OCI-LY7 (cell line): ENCODE measurements around the gene KCNMB2. TPM values are rescaled to one million over a fixed set of nuclear protein-coding genes. Genes with fewer than 3 reads are reported as not detected.
A peak's percentile ranks its signal among the peaks of the same experiment; 100 is the strongest.

Experiments used
- Bru-seq: library from RNA; stranded (reverse); fragments of 400-500 nt; gene quantifications from one replicate; lab custom pipeline; 2021; lab: Mats Ljungman, UMichigan
- BruChase-seq, 2 experiments: library from RNA; stranded (reverse); fragments of 400-500 nt; gene quantifications; one replicate each; lab custom pipeline; 2021; lab: Mats Ljungman, UMichigan
- BruUV-seq: library from RNA; stranded (reverse); fragments of 400-500 nt; replicated peaks from 2 replicates; lab custom pipeline; 2021; lab: Mats Ljungman, UMichigan
- CTCF ChIA-PET: fragments of 300-600 bp; sonication (Branson Sonifier 250); formaldehyde crosslinking; loops from one replicate; lab custom pipeline; 2022; ENCODE audit warnings: antibody characterized with exemption; ENCODE audit not compliant: unreplicated experiment; lab: Charles Lee
- POLR2A ChIA-PET: fragments of 300-600 bp; sonication (Branson Sonifier 250); formaldehyde crosslinking; loops from one replicate; lab custom pipeline; 2022; ENCODE audit warnings: antibody characterized with exemption; lab: Charles Lee
- DNase-seq: peaks from one replicate; pipeline ENCODE4 v3.0.0-alpha.2; 2015; ENCODE audit warnings: low spot score
- H2AFZ ChIP-seq: fragments of 200-600 bp; sonication (generic), shearing (Covaris generic); 2 replicates; pipeline ENCODE4 v1.6.1; 2014; ENCODE audit warnings: mild to moderate bottlenecking, antibody characterized with exemption, low read length, moderate library complexity
- H3K27ac ChIP-seq: fragments of 200-600 bp; sonication (generic); 2 replicates; pipeline ENCODE4 v1.5.1; 2014; ENCODE audit warnings: mixed run types, low read depth, mild to moderate bottlenecking, moderate library complexity, low read length, inconsistent platforms; ENCODE audit not compliant: poor library complexity, severe bottlenecking
- H3K36me3 ChIP-seq: fragments of 200-600 bp; sonication (generic); 2 replicates; pipeline ENCODE4 v1.6.1; 2014; ENCODE audit warnings: mild to moderate bottlenecking, antibody characterized with exemption, low read length, moderate library complexity, mixed read lengths; ENCODE audit not compliant: insufficient read depth
- H3K4me1 ChIP-seq: fragments of 200-600 bp; sonication (generic); 2 replicates; pipeline ENCODE4 v1.5.1; 2014; ENCODE audit warnings: mild to moderate bottlenecking, low read length; ENCODE audit not compliant: insufficient read depth, poor library complexity, severe bottlenecking
- H3K4me2 ChIP-seq: fragments of 200-600 bp; sonication (generic); 2 replicates; pipeline ENCODE4 v1.6.1; 2014; ENCODE audit warnings: mild to moderate bottlenecking, low read length
- H3K4me3 ChIP-seq: fragments of 200-600 bp; sonication (generic); 2 replicates; pipeline ENCODE4 v1.5.1; 2014; ENCODE audit warnings: mild to moderate bottlenecking, low read depth, low read length; ENCODE audit not compliant: poor library complexity, severe bottlenecking
- H3K79me2 ChIP-seq: fragments of 200-600 bp; sonication (generic); 2 replicates; pipeline ENCODE4 v1.6.1; 2016; ENCODE audit warnings: low read depth, mild to moderate bottlenecking, low read length, moderate library complexity, mixed read lengths; ENCODE audit not compliant: insufficient read depth
- H3K9me2 ChIP-seq: fragments of 200-600 bp; sonication (generic); 2 replicates; pipeline ENCODE4 v1.6.1; 2016; ENCODE audit warnings: mild to moderate bottlenecking, low read length, mixed read lengths; ENCODE audit not compliant: insufficient read depth
- H3K9me3 ChIP-seq: fragments of 200-600 bp; sonication (generic); 2 replicates; pipeline ENCODE4 v1.6.1; 2014; ENCODE audit warnings: mild to moderate bottlenecking, mixed run types, low read length, mixed read lengths
- H4K20me1 ChIP-seq: fragments of 200-600 bp; sonication (generic); 2 replicates; pipeline ENCODE4 v1.6.1; 2014; ENCODE audit warnings: mild to moderate bottlenecking, antibody characterized with exemption, low read length, moderate library complexity, mixed read lengths; ENCODE audit not compliant: insufficient read depth
- CTCF ChIP-seq: fragments of 200-600 bp; sonication (generic); conservative IDR thresholded peaks from 2 replicates; pipeline ENCODE4 v1.5.1; 2014; ENCODE audit warnings: mild to moderate bottlenecking, antibody characterized with exemption, low read length, moderate library complexity, mixed read lengths
- EZH2phosphoT487 ChIP-seq: fragments of 200-600 bp; sonication (generic); IDR thresholded peaks from 2 replicates; pipeline ENCODE4 v1.6.1; 2018; ENCODE audit warnings: low read depth, borderline replicate concordance, mild to moderate bottlenecking, mixed run types, antibody characterized with exemption, low read length, moderate library complexity, mixed read lengths
- intact Hi-C: fragments of 100-400 bp; cut with micrococcal nuclease; formaldehyde crosslinking; loops from one replicate; pipeline ENCODE4 v1.10.0; 2022; ENCODE audit not compliant: unreplicated experiment
- long read RNA-seq: library from polyadenylated mRNA; stranded (forward); transcript quantifications from one replicate; pipeline ENCODE4 v2.0.0, GENCODE V29; 2022
- total RNA-seq, 2 experiments: library from RNA; depleted of rRNA in 1 of 2; stranded (reverse); fragments of >200 nt in 1 of 2; shearing (Covaris generic) in 1 of 2; gene quantifications; 2 replicates each; pipeline ENCODE4 v1.2.3, GENCODE V29; 2014 to 2022

Gene KCNMB2
- total RNA-seq (2014; rRNA removed; shearing (Covaris generic)) (not detected in 2 replicates), total RNA-seq (2022) (not detected in 2 replicates), Bru-seq, nascent RNA (not detected), BruChase-seq, experiment 1, labeled RNA remaining after a 6-hour chase (not detected), BruChase-seq, experiment 2, labeled RNA remaining after a 2-hour chase (percentile 21 among the genes with signal in this experiment)
- long read RNA-seq, result 0 reads

GRCh38 chr3:178536211-178537079, at the start of gene KCNMB2:
Gene KCNMB2 (plus strand): TSS chr3:178536436.
- no peak within 1 kb of the TSS for H3K4me2 ChIP-seq
- POLR2A ChIA-PET, result interaction anchor here (1.1 to 1.2 kb wide), 2 partner anchors 12 to 13 kb away, joined by 3 to 5 read pairs; no protein-coding TSS in a partner anchor
- CTCF ChIA-PET, result no interaction called here
- no peaks in the 10 kb centered on the region for H4K20me1 ChIP-seq
- H3K27ac ChIP-seq, result no peak within 1 kb of the TSS
- H3K4me1 ChIP-seq, result no peaks in the 10 kb centered on the region
- TF ChIP-seq CTCF (no peak), EZH2phosphoT487 (no peak)
- no peaks in the 10 kb centered on the region for H3K79me2 ChIP-seq
- H2AFZ ChIP-seq, result no peak within 1 kb of the TSS
- no peak within 1 kb of the TSS for H3K4me3 ChIP-seq
- no peaks in the 10 kb centered on the region for H3K9me3 ChIP-seq
- intact Hi-C loops, result no loop called here
- no TSS peak for BruUV-seq
- DNase-seq, result no peak
- no peaks in the 10 kb centered on the region for H3K9me2 ChIP-seq
- H3K36me3 ChIP-seq, result no peaks in the 10 kb centered on the region

GRCh38 chr3:178486903-178487302, 49.3 kb upstream of the KCNMB2 start:
- no peak for DNase-seq
- Histone ChIP-seq H3K9me3 (no peaks in the 10 kb centered on the region), H3K36me3 (no peaks in the 10 kb centered on the region)

More at GRCh38 chr3:178486903-178487302, 49.3 kb upstream of the KCNMB2 start:
- Histone ChIP-seq H3K9me2 (no peaks in the 10 kb centered on the region), H3K4me3 (no peak overlapping the region), H3K79me2 (no peaks in the 10 kb centered on the region), H3K4me2 (no peak overlapping the region), H2AFZ (no peak overlapping the region), H3K27ac (no peak overlapping the region), H4K20me1 (no peaks in the 10 kb centered on the region), H3K4me1 (no peaks in the 10 kb centered on the region)
- intact Hi-C loops, result no loop called here
- no peak for TF ChIP-seq EZH2phosphoT487
- TF ChIP-seq CTCF, result no peak
- CTCF ChIA-PET, result no interaction called here
- POLR2A ChIA-PET, result interaction anchor here (1.0 to 1.6 kb wide), 3 partner anchors 11 to 23 kb away, joined by 3 to 4 read pairs (median 3); no protein-coding TSS in a partner anchor
- no TSS peak for BruUV-seq
